Measurements from ENCODE around the gene FAM78A.
"Not testable (repeated sequence)": the region's sequence is repeated elsewhere in the genome, so short reads cannot be mapped to it uniquely, and the experiment has no call there.

Gene FAM78A

DNA sequence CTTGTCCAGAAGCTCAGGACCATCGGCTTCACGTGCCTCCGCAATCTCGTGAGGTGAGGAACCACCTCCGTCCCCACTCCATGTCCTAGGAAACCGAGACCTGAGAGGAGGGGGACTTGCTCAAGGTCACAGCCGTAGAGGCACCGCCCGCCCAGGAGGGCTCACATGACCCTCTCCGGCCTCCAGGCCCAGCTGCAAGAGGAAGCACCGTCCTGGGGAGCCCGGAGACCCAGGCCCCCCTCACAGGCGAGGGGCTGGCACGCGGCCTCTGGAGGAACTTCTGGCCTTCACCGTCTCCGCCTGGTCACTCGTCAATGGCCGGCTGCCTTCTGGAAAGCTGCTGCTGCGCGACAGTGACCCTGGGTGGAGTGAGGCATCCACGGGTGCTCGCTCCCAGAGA is 24.2 kb downstream of the FAM78A start:
- Histone ChIP-seq H4K20me1 (no peaks in the 10 kb centered on the region), H3K4me1 (peaks cover 63 to 80% (median 67%) of the 10 kb centered on the region in 10 experiments), H3K27ac (peak overlapping the region; percentile 84 to 100 (median 98)), H3K9ac (peak overlapping the region; percentile 78 to 94 (median 86)), H3K4me2 (peak overlapping the region; percentile 89 to 100 (median 97)), H3K9me3 (replicated peaks in 1 of 11) (no peaks in the 10 kb centered on the region), H3K27me3 (no peaks in the 10 kb centered on the region), H3K36me3 (no peaks in the 10 kb centered on the region), H3K4me3 (peak overlapping the region; percentile 39 to 70 (median 56))
- no peak for TF ChIP-seq Cebpa-rat (IDR thresholded peaks at IDR 0.05)

DNA sequence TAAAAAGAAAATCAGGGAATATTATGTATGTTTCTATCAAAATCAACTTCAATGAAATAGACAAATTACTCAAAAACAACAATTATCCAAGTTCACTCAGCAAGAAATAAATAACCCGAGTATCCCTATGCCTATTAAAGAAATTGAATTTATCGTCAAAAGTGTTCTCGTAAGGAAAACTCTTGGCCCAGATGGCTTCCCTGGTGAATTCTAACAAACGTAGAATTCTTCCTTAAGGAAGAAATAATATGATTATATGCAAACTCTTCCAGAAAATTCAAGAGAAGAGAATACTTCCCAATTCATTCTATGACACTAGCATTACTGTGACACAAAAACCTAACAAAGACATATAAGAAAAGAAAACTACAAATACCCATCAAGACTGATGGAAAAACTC is 29.7 kb downstream of the FAM78A start:
- H3K9ac ChIP-seq = no peak overlapping the region
- peaks cover 7 to 14% (median 12%) of the 10 kb centered on the region in 11 experiments; a peak in 19 of 22 replicates for H3K9me3 ChIP-seq (replicated peaks in 1 of 11)
- H3K27ac ChIP-seq = no peak overlapping the region
- no peaks in the 10 kb centered on the region; a peak in 1 of 22 replicates for H4K20me1 ChIP-seq
- H3K4me2 ChIP-seq = no peak overlapping the region
- no peaks in the 10 kb centered on the region for H3K27me3 ChIP-seq
- no peak overlapping the region for H3K4me3 ChIP-seq
- TF ChIP-seq Cebpa-rat (IDR thresholded peaks at IDR 0.05) = no peak
- peaks cover 0 to 13% (median 0%) of the 10 kb centered on the region in 11 experiments; a peak in 5 of 22 replicates for H3K36me3 ChIP-seq
- peaks cover 10 to 28% (median 15%) of the 10 kb centered on the region in 10 experiments for H3K4me1 ChIP-seq

DNA sequence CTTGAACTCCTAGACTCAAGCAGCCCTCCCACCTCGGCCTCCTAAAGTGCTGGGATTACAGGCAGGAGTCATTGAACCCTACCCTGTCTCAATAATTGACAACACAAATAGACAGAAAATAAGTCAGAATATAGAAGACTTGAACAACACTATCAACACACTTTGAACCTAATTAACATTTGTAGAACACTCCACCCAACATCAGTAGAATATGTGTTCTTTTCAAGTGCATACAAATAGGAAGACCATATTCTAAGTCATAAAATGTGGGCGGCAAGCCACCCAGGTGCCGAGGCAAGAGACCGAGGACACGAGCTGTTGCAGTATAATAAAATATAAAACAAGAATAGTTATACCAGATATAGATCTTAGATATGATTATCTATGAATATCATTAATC is 32.0 kb downstream of the FAM78A start:
- not testable (repeated sequence) for H3K27me3 ChIP-seq
- peaks cover 7 to 14% (median 12%) of the 10 kb centered on the region in 11 experiments; a peak in 19 of 22 replicates for H3K9me3 ChIP-seq (replicated peaks in 1 of 11)

DNA sequence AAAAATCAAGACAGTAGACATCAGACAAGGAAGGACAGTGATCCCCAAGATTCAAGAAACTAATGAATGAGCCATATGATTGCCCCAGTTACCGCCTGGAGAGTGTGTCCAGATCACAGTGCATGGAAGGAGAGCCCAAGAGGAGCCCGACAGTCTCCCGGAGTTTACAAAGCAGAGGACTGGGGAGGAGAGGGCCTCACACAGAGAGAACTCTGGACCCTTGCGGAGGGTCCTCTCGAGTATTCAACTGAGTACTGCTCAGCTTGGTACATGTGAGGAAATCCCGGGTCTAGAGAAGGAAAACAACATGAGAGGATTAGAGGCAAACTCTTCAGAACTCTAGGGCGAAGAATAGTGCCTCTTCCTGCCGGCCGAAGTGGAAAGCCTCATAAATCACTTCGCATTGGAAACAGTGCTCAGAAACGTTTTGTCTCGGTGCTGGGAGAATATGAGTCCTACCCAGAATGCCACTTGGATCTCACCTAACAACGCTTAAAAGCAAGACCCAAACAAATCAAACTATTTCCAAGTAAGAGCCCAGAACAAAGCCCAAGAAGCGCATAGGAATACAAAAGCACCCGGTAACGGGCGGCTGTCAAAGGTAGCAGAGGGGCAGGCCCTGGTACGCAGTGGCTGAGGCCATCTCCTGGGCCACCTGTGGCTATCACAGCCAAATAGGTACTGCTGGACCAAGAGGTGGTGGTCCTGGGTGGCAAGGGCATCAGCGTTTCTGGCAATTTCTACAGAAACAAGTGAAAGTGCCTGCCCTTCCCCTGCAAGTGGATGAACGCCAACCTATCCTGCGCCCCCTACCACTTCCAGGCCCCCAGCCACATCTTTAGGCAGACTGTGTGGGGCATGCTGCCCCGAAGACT is 36.0 kb downstream of the FAM78A start:
- Histone ChIP-seq H3K4me3 (no peak overlapping the region), H3K27ac (peak overlapping the region in 8 of 11 experiments; percentile 88 to 97 (median 94); a peak in 16 of 22 replicates), H3K9ac (peak overlapping the region in 9 of 11 experiments; percentile 74 to 89 (median 84); a peak in 15 of 22 replicates), H3K4me1 (peaks cover 36 to 65% (median 64%) of the 10 kb centered on the region in 10 experiments), H3K4me2 (peak overlapping the region; percentile 81 to 97 (median 95)), H3K27me3 (no peaks in the 10 kb centered on the region), H4K20me1 (no peaks in the 10 kb centered on the region), H3K9me3 (replicated peaks in 1 of 11) (peaks cover 7 to 14% (median 12%) of the 10 kb centered on the region in 11 experiments; a peak in 19 of 22 replicates), H3K36me3 (peaks cover 0 to 24% (median 7%) of the 10 kb centered on the region in 11 experiments; a peak in 17 of 22 replicates)
- no peak for TF ChIP-seq Cebpa-rat (IDR thresholded peaks at IDR 0.05)

More for the DNA sequence above, 32.0 kb downstream of the FAM78A start:
- H3K9ac ChIP-seq, H3K4me3 ChIP-seq, H3K4me2 ChIP-seq, H4K20me1 ChIP-seq, H3K27ac ChIP-seq: not testable (repeated sequence)
- H3K4me1 ChIP-seq = peaks cover 5 to 31% (median 24%) of the 10 kb centered on the region in 10 experiments
- peaks cover 0 to 13% (median 0%) of the 10 kb centered on the region in 11 experiments; a peak in 5 of 22 replicates for H3K36me3 ChIP-seq

DNA sequence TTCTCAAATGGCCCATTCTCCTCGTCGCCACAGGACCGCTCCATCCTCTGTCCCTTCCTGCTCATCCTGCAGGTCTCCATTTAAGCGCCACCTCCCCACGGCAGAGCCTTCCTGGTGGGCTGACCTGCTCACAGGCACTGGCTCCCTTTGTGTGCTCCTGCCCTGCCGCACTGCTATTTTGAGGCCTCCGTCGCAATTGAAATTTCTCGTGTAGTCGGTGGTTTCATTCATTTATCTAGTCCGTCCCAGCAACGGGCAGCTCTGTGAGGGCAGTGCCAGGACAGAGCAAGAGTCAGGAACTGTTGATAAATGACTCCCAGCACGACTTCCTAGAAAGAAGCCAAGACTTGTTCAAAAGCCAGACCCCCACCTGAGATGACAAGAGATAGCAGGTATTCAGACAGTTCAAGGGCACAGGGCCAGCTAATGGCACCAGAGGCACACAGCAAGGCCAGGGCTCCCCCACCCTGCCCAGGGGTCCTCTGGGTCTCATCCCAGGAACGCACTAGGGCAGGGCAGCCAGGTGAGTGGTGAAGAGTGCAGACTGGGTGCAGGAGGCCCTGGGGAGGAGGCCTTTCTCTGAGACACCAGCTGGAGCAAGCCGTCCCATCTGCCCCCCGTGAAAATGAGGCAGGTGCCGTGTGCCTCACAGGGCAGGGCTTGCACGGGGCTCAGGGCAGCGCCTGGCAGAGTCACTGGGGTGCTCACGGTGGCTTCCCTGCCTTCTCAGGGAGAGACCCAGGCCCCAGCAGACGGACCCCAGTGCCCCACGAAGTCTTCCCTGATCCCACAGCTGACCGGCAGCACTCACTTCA is 36.9 kb downstream of the FAM78A start:
- no peak for TF ChIP-seq Cebpa-rat (IDR thresholded peaks at IDR 0.05)
- peak overlapping the region; percentile 76 to 97 (median 94); a peak in 21 of 22 replicates for H3K27ac ChIP-seq
- H3K27me3 ChIP-seq = no peaks in the 10 kb centered on the region
- peaks cover 36 to 74% (median 73%) of the 10 kb centered on the region in 10 experiments for H3K4me1 ChIP-seq
- H3K9me3 ChIP-seq (replicated peaks in 1 of 11) = peaks cover 7 to 14% (median 12%) of the 10 kb centered on the region in 11 experiments; a peak in 19 of 22 replicates
- H3K36me3 ChIP-seq = peaks cover 9 to 33% (median 16%) of the 10 kb centered on the region in 11 experiments; a peak in 21 of 22 replicates
- H3K4me2 ChIP-seq = peak overlapping the region; percentile 81 to 97 (median 95)
- peak overlapping the region in 8 of 10 experiments; percentile 41 to 59 (median 46); a peak in 12 of 20 replicates for H3K4me3 ChIP-seq
- 0 out of 22 replicates have a peak, but pooled peaks cover 0 to 7% (median 0%) of the 10 kb centered on the region in 11 experiments for H4K20me1 ChIP-seq
- peak overlapping the region; percentile 68 to 89 (median 84); a peak in 21 of 22 replicates for H3K9ac ChIP-seq

DNA sequence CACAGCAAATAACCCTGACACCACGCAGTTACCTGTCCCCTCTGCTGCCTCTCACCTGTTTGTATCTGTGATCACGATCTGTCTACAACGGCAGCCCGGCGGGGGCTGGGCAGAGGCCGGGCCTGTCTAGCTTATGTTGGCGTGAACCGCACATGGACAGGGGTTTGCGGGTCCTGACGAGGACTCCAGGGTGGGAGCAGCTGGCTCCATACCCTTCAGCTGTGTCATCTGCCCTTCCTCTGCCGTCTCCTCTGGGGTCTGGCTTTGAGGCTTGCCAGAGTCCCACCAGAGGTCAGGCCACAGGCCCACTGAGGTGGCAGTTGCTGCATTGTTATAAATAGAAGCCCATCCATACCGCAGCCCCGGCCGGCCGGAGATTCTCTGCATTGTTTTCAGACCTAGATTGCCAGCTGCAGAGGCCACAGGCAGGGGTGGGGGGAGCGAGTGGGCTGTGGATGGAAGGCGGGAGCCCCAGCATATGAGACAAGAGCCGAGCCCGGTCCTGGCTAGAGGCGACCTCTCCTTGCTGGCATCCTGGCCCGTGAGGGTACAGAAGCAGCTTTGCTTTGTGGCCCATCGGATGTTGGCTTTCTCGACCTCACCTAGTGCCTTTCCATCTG is 37.8 kb downstream of the FAM78A start:
- peaks cover 36 to 82% (median 79%) of the 10 kb centered on the region in 10 experiments for H3K4me1 ChIP-seq
- H4K20me1 ChIP-seq = peaks cover 0 to 15% (median 0%) of the 10 kb centered on the region in 11 experiments; a peak in 3 of 22 replicates
- H3K4me3 ChIP-seq = peak overlapping the region; percentile 1 to 59 (median 44); a peak in 17 of 20 replicates
- peak overlapping the region; percentile 81 to 97 (median 95) for H3K4me2 ChIP-seq
- H3K36me3 ChIP-seq = peaks cover 17 to 36% (median 25%) of the 10 kb centered on the region in 11 experiments
- no peak for TF ChIP-seq Cebpa-rat (IDR thresholded peaks at IDR 0.05)
- no peaks in the 10 kb centered on the region for H3K27me3 ChIP-seq
- peak overlapping the region; percentile 76 to 97 (median 94) for H3K27ac ChIP-seq
- H3K9me3 ChIP-seq (replicated peaks in 1 of 11) = peaks cover 7 to 13% (median 11%) of the 10 kb centered on the region in 11 experiments; a peak in 19 of 22 replicates
- H3K9ac ChIP-seq = peak overlapping the region; percentile 68 to 89 (median 84)

DNA sequence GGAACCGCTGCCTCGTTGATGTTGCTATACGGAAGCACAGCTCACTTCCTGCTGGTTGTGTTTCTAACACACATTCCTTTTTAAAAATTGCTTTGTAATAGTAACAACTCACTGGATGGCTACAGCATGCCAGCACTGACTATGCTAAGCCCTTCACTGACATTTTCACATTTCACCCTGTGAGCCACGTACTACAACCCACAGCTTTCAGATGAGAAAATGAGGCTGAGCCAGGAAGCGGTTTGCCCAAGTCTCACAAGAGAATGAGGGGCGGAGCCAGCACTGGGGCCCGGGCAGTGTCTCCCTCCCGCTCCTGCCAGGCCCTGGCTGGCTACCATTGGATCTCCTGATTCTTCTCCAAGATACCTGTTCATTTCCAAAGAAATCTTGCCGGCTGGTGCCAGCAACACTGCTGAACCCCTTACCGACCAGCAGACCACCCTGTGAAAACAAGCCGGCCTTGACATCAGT is 38.3 kb downstream of the FAM78A start:
- Histone ChIP-seq H4K20me1 (peaks cover 0 to 16% (median 0%) of the 10 kb centered on the region in 11 experiments; a peak in 3 of 22 replicates), H3K9me3 (replicated peaks in 1 of 11) (peaks cover 3 to 7% (median 5%) of the 10 kb centered on the region in 11 experiments; a peak in 19 of 22 replicates), H3K4me3 (peak overlapping the region; percentile 1 to 59 (median 44); a peak in 17 of 20 replicates), H3K27me3 (no peaks in the 10 kb centered on the region), H3K9ac (peak overlapping the region; percentile 68 to 89 (median 84)), H3K4me2 (peak overlapping the region; percentile 81 to 97 (median 95)), H3K27ac (peak overlapping the region; percentile 76 to 97 (median 94)), H3K4me1 (peaks cover 36 to 87% (median 80%) of the 10 kb centered on the region in 10 experiments), H3K36me3 (peaks cover 23 to 37% (median 30%) of the 10 kb centered on the region in 11 experiments)
- 0 out of 22 replicates have a peak, but pooled peaks of 1 of the 11 experiments have one; percentile 17 for TF ChIP-seq Cebpa-rat (IDR thresholded peaks at IDR 0.05)

All from BLaER1 treated with 17β-estradiol and CSF1 and Interleukin-3, amounts not matched to agents 10 nM and 100 nM (cell line).